IMR-90 (cell line): ENCODE results near the gene PANX1.

Source experiments
- FOS ChIP-seq: fragments of 150-350 bp; IDR thresholded peaks from 2 replicates; pipeline ENCODE4 v1.6.1; 2016; ENCODE audit warnings: low read depth, low read length
- MAZ ChIP-seq: IDR thresholded peaks from 2 replicates; pipeline ENCODE4 v1.6.1; 2012; ENCODE audit warnings: low read depth, mild to moderate bottlenecking, low read length, improper control_type of control experiment, moderate library complexity, borderline replicate concordance
- MXI1 ChIP-seq: IDR thresholded peaks from 2 replicates; pipeline ENCODE4 v1.6.1; 2012; ENCODE audit warnings: low read depth, mild to moderate bottlenecking, low read length, moderate library complexity, borderline replicate concordance
- POLR2A ChIP-seq: IDR thresholded peaks from 2 replicates; pipeline ENCODE4 v1.6.1; 2012; ENCODE audit warnings: mild to moderate bottlenecking, low read depth, low read length
- RFX5 ChIP-seq: IDR thresholded peaks from 2 replicates; pipeline ENCODE4 v1.8.0; 2012; ENCODE audit warnings: low read depth, mild to moderate bottlenecking, low read length, moderate library complexity
- TF ChIP-seq, protein P1 (sequence below): conservative IDR thresholded peaks from 2 replicates; pipeline ENCODE4 v1.5.1; 2012; ENCODE audit warnings: mild to moderate bottlenecking, low read depth, low read length, improper control_type of control experiment

GRCh38 chr11:94219771-94220170 lies 91.1 kb downstream of the PANX1 start:
- TF ChIP-seq POLR2A, result no peak
- TF ChIP-seq, protein P1, sequence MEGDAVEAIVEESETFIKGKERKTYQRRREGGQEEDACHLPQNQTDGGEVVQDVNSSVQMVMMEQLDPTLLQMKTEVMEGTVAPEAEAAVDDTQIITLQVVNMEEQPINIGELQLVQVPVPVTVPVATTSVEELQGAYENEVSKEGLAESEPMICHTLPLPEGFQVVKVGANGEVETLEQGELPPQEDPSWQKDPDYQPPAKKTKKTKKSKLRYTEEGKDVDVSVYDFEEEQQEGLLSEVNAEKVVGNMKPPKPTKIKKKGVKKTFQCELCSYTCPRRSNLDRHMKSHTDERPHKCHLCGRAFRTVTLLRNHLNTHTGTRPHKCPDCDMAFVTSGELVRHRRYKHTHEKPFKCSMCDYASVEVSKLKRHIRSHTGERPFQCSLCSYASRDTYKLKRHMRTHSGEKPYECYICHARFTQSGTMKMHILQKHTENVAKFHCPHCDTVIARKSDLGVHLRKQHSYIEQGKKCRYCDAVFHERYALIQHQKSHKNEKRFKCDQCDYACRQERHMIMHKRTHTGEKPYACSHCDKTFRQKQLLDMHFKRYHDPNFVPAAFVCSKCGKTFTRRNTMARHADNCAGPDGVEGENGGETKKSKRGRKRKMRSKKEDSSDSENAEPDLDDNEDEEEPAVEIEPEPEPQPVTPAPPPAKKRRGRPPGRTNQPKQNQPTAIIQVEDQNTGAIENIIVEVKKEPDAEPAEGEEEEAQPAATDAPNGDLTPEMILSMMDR, result no peak
- no peak for TF ChIP-seq FOS
- no peak for TF ChIP-seq MAZ
- no peak for TF ChIP-seq RFX5
- TF ChIP-seq MXI1, result no peak
